GM10266 (cell line): ENCODE measurements around the gene HELLS.
"Not testable (repeated sequence)": the region's sequence is repeated elsewhere in the genome, so short reads cannot be mapped to it uniquely, and the experiment has no call there.

ENCODE experiments used
- DNase-seq: peaks from one replicate; pipeline ENCODE4 v3.0.0; 2012; ENCODE audit errors: extremely low spot score
- TF ChIP-seq, protein P1 (sequence below): IDR thresholded peaks from 2 replicates; pipeline ENCODE4 v1.5.1; 2012; ENCODE audit warnings: mild to moderate bottlenecking, low read depth; ENCODE audit not compliant: control insufficient read depth, insufficient read depth; ENCODE audit errors: missing control alignments

HELLS gene

DNA sequence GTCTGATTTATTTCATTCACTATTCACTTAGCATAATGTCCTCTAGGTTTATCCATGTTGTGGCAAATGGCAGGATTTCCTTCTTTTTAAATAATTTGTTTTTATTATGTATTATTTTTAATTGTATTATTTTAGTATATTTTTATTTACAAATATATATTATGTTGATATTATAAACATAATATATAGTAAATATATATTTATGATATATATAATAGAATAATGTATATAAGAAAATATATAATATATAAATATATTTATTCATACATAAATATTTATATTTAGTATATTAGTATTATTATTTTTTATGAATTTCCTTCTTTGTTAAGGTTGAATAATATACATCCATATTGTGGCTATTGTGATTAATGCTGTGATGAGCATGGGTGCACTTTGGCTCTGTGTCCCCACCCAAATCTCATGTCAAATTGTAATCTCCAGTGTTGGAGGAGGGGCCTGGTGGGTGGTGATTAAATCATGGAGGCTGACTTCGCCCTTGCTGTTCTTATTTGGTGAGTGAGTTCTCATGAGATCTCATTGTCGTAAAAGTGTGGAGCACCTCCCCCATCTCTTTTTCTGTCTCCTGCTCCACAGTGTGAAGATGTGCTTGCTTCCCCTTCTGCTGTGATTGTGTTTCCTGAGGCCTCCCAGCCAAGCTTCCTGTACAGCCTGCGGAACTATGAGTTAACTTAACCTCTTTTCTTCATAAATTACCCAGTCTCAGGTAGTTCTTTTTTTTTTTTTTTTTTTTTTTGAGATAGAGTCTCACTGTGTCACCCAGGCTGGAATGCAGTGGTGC is 85.7 kb downstream of the HELLS start:
- no peak for DNase-seq
- TF ChIP-seq, protein P1, sequence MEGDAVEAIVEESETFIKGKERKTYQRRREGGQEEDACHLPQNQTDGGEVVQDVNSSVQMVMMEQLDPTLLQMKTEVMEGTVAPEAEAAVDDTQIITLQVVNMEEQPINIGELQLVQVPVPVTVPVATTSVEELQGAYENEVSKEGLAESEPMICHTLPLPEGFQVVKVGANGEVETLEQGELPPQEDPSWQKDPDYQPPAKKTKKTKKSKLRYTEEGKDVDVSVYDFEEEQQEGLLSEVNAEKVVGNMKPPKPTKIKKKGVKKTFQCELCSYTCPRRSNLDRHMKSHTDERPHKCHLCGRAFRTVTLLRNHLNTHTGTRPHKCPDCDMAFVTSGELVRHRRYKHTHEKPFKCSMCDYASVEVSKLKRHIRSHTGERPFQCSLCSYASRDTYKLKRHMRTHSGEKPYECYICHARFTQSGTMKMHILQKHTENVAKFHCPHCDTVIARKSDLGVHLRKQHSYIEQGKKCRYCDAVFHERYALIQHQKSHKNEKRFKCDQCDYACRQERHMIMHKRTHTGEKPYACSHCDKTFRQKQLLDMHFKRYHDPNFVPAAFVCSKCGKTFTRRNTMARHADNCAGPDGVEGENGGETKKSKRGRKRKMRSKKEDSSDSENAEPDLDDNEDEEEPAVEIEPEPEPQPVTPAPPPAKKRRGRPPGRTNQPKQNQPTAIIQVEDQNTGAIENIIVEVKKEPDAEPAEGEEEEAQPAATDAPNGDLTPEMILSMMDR = no peak

DNA sequence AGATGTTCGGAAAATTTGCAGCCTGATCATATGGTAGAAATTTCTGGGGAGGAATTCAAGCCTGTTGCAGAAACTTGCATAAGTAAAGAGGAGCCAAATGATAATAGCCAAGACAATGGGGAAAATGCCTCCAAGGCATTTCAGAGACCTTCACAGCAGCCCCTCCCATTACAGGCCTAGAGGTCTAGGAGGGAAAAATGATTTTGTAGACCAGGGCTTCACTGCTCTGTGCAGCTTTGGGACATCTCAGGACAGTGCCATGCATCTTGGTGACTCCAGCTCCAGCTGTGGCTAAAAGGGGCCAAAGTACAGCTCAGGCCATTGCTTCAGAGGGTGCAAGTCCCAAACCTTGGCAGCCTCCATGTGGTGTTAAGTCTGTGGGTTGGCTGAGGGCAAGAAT is 87.4 kb downstream of the HELLS start:
- DNase-seq = no peak
- TF ChIP-seq, protein P1 = no peak

DNA sequence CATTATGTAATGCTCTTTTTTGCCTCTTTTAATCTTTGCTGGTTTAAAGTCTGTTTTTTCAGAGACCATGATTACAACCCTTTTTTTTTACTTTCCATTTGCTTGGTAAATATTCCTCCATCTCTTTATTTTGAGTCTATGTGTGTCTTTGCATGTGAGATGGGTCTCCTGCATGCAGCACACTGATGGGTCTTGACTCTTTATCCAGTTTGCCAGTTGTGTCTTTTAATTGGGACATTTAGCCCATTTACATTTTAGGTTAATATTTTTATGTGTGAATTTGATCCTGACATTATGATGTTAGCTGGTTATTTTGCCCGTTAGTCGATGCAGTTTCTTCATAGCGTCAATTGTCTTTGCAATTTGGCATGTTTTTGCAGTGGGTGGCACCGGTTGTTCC is 92.5 kb downstream of the HELLS start:
- not testable (repeated sequence) for DNase-seq

DNA sequence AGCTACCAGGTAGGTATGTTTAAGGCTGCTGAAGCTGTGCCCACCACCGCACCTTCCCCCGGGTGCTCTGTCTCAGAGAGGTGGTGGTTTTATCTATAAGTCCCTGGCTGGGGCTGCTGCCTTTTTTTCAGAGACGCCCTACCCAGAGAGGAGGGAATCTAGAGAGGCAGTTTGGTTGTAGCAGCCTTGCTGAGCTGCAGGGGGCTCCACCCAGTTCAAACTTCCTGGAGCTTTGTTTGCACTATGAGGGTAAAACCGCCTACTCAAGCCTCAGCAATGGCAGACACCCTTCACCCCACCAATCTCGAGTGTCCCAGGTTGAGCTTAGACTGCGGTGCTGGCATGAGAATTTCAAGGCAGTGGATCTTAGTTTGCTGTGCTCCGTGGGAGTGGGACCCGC is 94.3 kb downstream of the HELLS start:
- TF ChIP-seq, protein P1 = no peak
- no peak for DNase-seq

DNA sequence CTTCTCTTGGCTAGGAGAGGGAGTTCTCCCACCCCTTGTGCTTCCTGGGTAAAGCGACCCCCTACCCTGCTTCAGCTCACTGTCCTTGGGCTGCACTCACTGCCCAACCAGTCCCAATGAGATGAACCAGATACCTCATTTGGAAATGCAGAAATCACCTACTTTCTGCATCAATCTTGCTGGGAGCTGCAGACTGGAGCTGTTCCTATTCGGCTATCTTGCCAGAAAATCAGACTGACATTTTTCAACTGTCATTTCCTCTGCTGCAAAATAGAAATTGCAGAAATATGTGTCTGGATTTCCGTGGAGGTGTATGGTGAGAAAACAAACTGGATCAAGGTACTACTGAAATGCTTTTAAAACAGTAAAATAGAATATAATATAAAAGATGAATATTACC is 95.0 kb downstream of the HELLS start:
- TF ChIP-seq, protein P1 = no peak
- no peak for DNase-seq

DNA sequence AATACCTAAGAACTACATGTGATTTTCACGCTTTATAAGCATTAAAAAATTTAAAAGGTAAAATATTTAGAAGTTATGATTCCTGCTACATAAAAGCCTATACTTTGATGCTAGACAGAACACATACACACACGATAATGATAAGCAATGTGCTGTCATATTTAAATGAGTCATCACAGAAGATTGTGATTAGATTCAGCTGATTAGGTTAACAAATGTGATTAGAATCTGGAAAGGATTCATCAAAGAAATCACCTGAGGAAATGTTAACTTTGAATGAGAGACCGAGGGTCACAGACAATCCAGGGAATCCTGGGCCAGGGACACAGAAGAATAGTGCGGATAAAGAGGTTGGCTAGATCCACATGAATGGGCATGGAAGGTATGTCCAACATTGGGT is 95.9 kb downstream of the HELLS start:
- TF ChIP-seq, protein P1 = no peak
- no peak for DNase-seq

DNA sequence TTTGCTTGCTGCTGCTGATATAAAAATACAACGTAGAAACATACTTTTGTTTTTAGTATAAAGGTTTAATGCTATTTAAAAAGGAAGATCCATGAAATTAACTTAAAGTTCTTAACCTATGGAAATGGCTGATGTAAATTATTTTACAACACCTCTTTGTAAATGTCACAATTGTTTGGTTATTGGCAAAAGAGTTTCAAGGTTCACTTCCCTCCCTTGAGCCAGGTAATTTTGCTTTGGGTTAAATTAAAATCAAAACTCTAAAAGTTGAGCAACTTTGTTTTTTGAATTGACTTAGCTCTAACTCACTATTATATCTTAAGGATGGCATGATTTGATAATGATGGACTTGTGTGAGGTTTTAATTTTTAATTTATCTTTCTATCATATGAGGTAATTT is 98.8 kb downstream of the HELLS start:
- DNase-seq = no peak
- TF ChIP-seq, protein P1 = no peak

DNA sequence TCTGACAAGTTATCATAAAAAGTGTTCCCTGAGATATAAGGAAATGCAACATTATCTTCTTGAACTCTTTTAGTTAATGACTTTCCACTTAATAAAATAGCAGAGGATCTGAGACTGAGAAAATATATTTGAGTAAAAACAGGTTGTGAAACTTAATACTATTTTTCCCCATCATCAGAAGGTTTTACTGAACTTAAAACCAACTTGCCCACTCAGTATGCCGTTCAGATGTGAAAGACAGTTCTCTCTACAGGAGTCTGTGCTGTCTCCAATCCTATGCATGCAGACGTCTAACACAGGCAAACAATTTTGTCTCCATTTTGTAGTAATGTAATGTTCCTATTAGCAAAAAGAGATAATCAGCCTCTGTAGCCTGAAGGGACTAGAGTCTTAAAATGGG is 99.7 kb downstream of the HELLS start:
- TF ChIP-seq, protein P1 = no peak
- peak; percentile 24 for DNase-seq
